ENCODE data around the gene PDE6H. TPM values are rescaled to one million over a fixed set of nuclear protein-coding genes. Genes with fewer than 3 reads are reported as not detected.
A peak's percentile ranks its signal among the peaks of the same experiment; 100 is the strongest.

PDE6H gene
- total RNA-seq, 1 donor from 2014 or later, result not detected

DNA sequence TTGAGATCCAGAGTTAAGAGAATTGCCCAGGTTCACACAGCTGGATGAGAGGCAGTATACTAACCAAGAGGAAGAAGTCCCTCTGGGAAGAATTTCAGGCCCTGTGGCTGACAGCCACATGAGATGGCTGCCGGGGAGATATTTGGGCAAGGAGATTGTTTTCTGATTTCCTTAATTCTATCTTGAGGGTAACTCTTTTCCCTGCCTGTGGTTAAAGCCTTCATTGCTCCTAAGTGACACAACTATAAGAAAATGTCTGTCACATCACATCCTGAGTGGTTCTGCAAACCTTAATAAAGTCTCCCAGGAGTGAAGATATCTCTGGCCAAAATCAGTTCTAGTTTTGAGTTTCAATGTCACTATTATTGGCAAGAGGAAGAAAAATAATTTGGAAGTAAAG lies 21.0 kb upstream of the PDE6H start:
- DNase-seq (ENCODE audit: low read depth in 2 of 2), result no peak

DNA sequence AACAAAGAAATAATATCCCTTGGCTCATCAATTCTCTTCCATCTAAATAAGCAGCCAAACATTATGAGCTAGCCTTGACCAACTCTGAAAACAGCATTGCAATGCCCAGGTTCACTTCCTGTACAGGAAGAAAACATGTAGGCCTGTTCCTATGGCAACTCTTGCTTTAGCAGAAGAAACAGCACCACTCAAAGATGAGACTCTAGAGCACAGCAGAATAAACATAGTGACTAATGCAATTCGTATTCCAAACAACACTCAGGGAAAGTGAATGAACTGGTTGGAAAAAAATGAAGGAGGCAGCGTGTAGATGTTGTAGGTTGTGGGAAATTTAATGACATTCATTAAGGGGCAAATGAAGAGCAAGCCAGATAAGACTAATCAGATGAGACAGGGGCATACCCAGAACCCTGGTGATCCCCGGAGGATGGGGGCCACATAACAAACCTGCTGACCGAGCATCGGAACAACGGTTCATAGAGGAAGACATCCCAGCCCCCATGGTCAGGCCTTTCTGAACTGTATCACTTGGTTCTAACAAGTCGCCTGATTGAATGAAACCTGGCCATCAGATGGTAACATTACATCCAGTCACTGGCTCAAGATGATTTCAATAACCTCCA lies 20.4 kb upstream of the PDE6H start:
- peak; percentile 99 to 100 for DNase-seq (ENCODE audit: low read depth in 2 of 2)

DNA sequence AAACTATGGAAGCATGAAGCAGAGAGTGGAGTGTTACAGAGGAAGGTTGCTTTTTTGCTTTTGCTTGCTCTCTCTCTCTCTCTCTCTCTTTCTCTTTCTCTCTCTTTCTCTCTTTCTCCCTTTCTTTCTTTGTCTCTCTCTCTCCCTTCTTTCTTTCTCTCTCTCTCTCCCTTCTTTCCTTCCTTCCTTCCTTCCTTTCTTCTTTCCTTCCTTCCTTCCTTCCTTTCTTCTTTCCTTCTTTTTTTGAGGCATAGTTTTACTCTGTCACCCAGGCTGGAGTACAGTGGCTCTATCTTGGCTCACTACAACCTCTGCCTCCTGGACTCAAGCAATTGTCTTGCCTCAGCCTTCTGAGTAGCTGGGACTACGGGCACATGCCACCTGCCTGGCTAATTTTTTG lies 19.1 kb upstream of the PDE6H start:
- no peak for DNase-seq (ENCODE audit: low read depth in 2 of 2)

DNA sequence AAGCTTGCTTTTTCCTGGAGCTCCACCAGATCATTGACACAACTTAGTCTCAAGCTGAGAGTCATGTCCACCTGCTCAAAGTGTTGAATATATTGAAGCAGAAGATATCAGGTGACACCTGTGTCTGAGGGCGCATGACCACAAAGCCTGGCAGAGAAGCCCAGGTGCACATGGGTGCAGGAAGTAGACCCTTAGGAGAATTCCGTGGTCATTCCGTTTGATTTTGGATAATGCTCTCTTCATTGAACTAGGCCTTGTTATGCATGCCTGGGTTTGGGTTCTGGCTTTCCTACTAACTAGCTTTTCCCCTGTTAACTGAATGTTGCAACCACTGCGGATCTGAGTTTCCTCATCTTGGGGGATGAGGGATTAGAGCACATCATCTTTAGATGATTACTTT lies 18.6 kb upstream of the PDE6H start:
- DNase-seq (ENCODE audit: low read depth in 2 of 2), result no peak

DNA sequence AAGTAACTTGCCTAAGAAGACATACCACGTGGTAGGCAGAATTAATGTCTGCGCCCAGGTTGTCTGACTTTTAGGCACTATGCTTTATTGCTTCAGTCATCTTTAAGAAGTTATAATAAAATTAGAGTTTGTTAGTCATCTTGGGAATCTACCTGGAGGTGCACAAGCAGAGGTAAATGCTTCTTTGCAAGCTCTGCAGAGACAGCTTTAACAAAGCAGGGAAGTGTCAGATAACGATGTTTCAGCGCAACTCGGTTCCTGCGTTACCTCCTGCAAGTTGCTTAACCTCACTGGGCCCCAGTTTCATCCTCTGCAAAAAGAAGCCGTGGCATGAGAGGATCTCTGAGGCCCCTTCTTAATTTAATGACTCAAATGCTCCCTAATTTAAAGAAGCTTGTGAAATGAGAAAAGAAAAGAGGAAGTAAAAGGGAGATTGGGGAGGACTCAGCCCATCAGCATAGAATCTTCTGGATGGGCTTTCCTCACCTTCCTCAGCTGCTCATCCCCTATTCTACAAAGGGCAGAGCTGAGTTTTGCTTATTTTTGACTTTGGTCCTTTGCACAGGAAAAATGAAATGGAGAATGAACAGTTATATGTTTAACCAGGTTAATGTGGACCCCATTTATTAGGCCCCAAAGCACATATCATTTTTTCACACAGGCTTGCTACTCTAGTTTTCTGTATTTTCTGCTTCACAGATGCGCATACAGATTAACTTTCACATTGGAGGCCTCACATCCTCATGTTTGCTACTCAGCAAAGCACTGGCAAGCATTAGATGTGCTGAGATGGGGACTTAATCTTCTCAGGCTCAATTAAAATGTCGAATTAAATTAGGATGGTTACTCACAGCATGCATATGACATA lies 16.6 kb upstream of the PDE6H start:
- DNase-seq (ENCODE audit: low read depth in 2 of 2), result no peak

DNA sequence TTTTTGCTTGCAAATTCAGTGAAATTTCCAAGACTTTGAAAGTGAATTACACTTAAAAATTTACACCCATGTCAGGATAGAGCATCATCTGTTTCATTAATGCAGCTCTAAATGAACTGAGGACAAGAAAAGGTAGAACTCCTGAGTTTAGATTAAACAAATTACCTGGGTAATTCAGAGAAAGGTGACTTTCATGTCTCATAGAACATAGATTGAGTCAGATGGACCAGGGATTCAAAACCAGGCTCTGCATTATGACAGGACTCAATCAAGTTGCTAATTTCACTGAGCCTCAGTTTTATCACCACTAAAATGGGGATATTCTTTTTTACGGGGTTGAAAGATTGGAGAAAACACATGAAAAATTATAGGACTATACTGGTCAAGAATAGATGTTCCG lies 15.9 kb upstream of the PDE6H start:
- DNase-seq (ENCODE audit: low read depth in 2 of 2), result no peak

DNA sequence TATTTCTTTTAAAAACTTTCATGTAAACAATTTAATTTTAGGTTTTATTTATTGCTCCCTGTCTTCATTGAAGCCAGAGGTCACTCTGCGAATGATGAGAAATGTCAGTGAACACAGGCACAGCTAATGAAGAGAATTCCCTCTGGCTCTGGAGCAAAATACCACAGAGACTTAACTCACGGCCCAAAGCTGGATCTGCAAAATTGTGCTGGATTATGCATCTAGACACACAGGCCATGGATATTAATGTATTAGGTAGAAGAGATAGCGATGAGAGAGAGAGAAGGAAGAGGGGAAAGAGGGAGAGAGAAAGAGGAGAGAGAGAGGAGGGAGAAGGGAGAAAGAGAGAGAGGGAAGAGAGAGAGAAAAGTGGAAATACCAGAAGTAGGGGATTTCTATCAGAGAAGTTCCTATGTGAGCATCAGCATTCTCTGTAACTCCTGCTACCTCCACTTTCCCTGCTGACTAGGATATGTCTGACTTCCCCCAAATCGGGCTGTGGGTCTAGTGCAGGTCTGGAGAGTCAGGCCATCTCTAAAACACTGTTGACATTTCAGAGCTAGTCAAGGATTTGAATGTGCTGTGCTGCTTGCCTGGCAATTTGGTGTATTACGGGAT lies 15.2 kb upstream of the PDE6H start:
- no peak for DNase-seq (ENCODE audit: low read depth in 2 of 2)

DNA sequence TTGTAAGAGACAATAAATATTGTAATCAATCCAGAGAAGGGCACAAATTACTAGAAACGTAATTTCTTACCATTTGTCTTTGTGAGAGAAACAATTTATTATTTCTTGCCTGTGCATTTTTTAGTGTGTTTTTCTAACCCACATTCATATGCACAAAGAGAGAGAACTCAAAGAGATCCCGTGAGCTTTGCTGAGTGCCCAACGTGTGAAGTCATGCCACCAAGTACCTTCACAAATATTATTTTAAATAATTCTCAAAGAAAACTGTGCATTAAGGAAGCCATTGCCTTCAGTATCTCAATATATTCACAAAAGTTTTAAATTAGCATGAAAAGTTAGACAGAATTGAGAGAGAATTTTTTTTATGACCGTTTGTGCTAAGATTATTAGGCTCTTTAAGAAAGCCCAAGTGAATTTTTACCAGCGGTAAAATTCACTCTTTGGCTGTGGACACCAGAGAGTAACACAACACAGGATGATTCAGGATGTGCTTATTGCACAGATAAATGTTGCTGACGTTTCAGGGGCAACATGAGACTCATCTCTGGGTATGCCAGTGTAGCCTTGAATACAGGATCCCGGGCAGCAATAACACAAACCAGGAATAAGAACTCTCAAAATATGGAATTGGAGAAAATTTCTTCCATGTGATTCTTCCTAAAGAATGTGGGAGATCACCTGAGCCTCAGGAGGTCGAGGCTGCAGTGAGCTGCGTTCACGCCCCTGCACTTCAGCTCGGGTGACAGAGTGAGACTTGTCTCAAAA lies 14.3 kb upstream of the PDE6H start:
- peak in 1 of 2 donors; percentile 24 for DNase-seq (ENCODE audit: low read depth in 2 of 2)

DNA sequence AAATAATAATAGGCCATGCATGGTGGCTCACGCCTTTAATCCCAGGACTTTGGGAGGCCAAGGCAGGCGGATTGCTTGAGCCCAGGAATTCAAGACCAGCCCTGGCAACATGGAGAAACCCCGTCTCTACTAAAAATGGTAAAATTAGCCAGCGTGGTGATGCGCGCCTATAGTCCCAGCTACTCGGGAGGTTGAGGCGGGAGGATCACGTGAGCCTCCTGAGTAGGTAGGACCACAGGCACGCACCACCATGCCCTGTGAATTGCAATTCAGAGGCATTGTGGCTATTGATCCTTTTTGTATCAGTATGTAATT lies 13.8 kb upstream of the PDE6H start:
- no peak for DNase-seq (ENCODE audit: low read depth in 2 of 2)

DNA sequence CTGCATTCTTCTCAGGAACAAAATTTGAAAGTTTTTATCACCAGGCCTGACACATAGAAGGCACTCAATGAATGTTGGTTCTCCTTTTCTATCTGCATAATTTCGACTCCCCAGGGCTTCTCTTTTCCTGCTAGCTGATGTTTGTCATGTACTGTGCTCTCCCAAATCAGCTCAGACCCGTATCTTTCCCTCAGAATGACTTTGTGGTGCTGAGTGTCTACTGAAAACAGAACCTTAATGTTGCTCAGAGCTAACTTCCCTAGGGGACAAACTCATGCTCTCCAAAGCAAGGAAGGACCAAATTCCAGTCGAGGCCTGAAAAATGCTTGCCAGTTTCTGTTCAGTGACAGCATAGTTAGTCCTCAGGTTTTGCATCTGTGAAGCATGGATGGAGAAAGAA lies 13.4 kb upstream of the PDE6H start:
- DNase-seq (ENCODE audit: low read depth in 2 of 2), result no peak

DNA sequence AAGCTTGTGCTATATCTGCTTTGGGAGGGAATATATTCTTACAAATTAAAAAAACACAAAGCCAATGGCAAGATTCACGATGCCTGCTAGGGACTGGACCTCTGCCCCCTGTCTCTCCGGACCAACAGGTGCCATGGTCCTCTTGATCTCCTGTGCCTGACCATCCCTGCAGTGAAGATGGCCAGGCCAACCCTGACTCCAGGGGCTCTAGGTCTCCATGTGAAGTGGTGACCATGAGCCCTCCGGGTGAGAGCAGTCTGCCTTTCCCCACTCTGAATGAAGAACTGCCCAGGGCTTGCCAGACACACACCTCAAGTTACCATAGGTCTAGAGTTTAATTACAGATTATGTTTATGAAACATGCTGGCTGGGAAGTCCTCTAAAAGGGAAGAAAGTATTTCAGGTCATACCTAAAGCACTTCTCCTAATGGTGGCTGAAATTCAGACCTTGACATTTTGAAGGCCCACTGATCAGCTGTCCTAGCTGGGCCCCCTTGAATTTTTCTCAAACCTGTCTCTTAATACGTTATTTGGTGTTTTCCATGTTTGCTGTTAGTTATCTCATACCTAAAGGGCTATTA lies 12.8 kb upstream of the PDE6H start:
- DNase-seq (ENCODE audit: low read depth in 2 of 2), result no peak

DNA sequence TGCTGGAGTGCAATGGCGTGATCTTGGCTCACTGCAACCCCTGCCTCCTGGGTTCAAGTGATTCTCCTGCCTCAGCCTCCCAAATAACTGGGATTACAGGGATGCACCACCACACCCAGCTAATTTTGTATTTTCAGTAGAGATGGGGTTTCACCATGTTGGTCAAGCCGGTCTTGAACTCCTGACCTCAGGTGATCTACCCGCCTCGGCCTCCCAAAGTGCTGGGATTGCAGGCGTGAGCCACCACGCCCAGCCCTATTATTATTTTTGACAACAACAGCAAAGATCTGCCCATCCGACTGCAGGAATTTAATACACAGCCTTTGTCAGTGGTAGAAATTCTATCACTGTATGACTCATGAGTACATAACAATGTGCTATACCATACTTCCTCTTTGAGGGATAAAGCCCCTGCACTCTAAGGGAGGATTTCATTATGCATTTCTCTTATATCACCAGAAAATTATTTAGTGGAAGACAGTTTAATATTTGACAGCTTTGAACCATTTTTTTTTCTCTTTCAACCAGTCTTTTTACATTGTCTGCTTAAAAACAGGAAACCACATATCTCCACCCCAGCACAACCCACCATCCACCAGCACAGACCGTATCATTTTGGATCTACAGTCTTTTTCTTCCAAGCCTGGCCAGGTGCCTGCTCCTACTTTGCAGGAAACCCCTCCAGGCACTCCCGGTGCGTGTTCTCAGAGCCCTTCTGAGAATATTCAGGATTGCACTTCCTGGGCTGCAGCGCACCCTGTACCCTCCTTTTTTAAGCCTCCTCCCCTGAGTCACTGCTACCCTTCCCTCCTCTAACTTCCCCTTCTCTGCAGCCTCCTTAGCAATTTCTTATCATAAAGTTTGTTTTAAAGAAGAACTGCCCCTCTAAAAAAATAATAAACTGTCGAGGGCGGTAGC lies 12.0 kb upstream of the PDE6H start:
- peak in 1 of 2 donors; percentile 82 for DNase-seq (ENCODE audit: low read depth in 2 of 2)

DNA sequence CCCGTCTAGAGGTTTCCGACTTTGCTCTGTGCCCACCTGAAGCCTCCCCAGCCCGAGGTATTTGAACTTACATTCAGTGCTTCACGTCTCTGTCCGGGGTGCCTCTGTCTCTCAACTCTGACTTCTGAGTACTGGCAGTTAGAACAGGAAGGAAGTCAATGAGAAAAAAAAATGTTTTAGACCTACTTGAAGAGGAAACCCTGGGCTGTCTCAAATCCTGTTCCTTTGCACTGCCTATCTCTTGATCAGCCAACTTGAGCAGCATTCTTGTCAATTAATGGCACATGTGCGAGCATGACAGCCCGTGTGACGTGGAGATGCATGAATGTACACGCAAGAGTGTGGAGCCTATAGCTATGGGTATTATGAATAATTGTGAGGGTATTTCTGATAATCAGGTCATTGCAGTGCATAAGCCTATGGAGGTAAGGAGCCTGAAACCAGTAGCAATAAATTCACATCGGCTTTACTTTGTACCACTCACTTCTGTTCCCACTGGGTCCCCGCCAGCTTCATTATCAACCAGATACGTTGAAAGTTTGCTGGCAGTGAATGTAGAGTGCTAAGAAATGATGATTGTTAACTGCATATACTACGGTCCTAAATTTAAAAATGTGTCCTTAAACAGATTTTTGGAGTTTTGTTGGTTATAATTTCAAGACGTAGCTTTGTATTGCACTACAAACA lies 11.2 kb upstream of the PDE6H start, which contains the start of gene ARHGDIB:
TSS of gene ARHGDIB (minus strand) at position 136 of the 687 bp plus-strand sequence. CDS start 10,889 bp downstream, outside the sequence.
- peak in 1 of 2 donors; percentile 68 for DNase-seq (ENCODE audit: low read depth in 2 of 2)

DNA sequence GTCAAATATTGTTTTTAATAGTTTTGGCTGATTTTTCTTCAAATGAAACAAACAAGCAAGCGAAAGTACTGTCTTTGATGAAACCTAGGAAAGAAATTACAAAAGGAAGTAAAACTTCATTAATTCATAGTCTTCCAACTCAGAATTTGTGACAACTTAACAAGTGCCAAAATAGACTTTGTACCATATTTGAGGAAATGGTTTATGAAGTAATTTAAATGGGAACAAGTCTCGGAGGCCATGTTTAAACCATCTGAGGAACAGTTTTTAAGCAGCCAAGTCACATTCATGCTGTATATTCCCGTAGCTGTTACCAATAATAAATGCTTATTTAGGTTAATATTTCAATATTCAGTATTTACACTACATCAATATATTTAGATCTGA lies 10.7 kb upstream of the PDE6H start:
- DNase-seq (ENCODE audit: low read depth in 2 of 2), result no peak

DNA sequence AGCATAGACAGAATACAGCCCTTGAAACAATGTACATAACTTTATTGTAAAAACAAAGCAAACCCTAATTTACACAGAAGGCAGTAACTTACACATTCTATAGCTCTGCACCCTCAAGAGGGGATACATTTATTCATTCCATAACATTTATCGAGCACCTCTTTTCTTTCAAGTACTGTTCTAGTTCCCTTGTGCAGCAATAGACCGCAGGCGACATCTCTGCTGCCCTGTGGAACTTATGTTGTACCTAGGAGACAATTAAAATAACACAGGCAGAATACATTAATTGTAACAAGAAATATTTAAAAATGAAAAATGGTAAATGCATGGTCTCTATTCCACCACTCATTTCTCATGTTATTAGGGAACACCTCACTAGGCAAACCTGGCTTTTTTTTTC lies 10.0 kb upstream of the PDE6H start:
- DNase-seq (ENCODE audit: low read depth in 2 of 2), result no peak

DNA sequence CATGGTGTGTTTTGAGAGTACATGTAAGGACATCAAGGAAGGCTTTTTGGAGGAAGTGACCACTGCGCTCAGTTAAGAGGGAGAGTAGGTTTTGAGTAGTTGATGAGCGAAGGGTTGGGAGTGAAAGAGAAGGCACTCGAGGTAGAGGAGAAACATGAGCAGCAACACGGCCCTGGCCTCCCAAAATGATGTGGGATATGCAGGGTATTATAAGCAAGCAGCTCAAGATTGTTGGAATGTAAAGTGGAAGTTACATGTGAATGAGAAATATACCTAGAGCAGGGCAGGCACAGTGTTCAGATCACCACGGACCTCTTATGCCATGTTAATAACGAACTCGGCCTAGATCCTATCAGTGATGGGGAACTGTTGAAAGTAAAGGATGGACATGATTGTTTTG lies 9.3 kb upstream of the PDE6H start:
- DNase-seq (ENCODE audit: low read depth in 2 of 2), result no peak

DNA sequence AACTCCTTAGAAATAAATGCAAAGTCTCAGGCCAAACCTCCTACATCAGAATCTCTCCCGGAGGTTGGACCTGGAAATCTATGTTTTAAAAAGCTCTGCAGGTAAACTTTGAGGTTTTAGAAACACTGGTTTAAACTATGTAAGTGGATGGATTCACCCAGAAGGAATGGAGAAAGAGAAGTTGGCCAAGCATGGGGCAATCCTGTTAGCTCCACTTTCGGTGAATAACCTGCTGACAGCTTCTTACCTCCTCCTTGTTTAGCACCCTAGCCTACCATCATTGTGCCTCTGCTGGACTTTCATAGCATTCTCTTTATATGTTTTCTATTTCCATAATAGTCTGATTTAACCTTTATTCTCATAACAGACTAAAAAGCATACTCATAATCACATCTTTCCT lies 8.4 kb upstream of the PDE6H start:
- no peak for DNase-seq (ENCODE audit: low read depth in 2 of 2)

DNA sequence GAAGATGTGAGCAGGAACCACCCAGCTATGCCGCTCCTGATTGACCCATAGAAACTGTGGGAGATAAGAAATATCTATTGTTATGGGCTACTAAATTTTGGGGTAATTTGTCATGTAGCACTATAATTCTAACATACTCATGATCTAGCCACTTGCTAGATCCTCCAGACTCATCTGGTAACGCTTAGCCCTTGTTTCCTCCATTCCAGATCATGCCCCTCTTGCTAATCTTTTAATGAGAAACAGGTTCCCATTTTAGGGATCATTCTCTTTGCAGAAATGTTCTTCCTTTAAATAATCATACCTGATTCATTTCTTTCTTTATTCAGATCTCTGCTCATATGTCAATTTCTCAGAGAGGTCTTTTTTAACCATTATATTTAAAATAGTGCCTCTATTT lies 7.6 kb upstream of the PDE6H start:
- DNase-seq (ENCODE audit: low read depth in 2 of 2), result no peak

DNA sequence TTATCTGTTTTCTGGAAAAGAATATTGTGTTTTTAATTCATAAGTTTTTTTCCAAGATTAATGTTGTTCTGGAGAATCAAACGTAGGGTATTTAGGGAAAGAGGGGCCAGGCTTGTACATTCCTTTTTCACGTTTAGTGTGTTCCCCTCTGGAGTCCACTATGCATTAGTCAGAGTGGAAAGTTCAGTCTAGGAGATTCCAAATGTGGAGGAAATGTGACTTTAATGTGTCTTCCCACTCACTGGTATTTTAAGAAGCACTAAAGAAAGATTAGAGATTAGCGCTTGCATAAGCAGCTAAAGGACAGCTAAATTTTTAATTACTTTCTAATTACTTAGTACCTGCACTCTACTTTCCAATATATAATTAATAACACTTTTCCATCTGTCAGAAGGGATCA lies 4.4 kb upstream of the PDE6H start:
- DNase-seq (ENCODE audit: low read depth in 2 of 2), result no peak

DNA sequence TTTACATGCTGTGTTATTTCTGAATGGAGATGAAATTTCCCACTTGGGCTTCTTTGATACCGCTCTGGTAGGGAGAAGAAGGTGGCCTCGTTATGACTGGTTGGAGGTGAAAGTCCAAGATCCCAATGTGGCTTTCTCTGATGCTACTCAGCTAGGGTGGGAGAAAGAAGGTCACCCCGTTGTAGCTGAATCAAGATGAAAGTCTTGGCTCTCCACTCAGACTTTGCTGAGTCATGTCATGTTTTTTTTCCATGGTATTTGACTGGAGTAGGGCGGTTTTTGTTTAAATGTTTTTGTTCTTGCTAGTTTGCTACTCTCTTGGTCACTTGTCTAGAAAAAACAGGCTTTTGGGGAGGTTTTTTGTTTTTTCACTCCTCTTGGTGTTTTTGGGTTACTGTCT lies 2.4 kb upstream of the PDE6H start:
- no peak for DNase-seq (ENCODE audit: low read depth in 2 of 2)

Data from dermis microvascular lymphatic vessel endothelial cell (primary cell).